Breast epithelium (tissue), 3 donors: ENCODE results near the gene CYP3A4.

Experiments
- POLR2A ChIP-seq: fragments of 450-650 bp; IDR thresholded peaks from one replicate; pipeline ENCODE4 v1.6.1; 2016; ENCODE audit warnings: antibody characterized with exemption, mild to moderate bottlenecking, moderate library complexity
- POLR2AphosphoS5 ChIP-seq, 3 donors: sonication (generic); formaldehyde crosslinking; IDR thresholded peaks; one replicate each; pipeline ENCODE4 v1.6.1; 2017; ENCODE audit warnings: antibody characterized with exemption in 3 of 3

DNA sequence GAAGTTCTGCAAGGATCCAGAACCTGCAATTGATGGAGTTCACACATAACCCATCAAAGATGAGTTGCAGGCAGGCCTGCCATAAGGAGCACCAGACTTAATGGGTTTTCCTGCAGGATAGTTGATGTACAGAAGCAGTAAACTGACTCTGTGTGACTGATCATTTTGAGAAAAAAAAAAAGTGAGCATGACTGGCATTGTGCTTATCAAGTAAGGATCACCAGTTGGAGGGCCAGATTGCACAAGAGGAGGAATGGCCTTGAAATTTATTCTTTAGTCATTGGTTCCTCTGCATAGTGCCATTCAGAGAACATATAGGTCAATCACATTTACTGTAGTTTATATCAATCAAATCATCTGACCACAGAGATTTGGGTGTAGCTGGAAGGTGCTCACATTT, 47.6 kb upstream of the CYP3A4 start:
- TF ChIP-seq POLR2A (no peak), POLR2AphosphoS5 (IDR thresholded peaks at IDR 0.05) (no peak)
